Fibroblast of the aortic adventitia (primary cell): ENCODE data around the gene FLNB. TPM values are rescaled to one million over a fixed set of nuclear protein-coding genes. Genes with fewer than 3 reads are reported as not detected.
"Not testable (repeated sequence)": the region's sequence is repeated elsewhere in the genome, so short reads cannot be mapped to it uniquely, and the experiment has no call there.

Experiments
- DNase-seq: peaks from one replicate; pipeline ENCODE4 v3.0.0-alpha.2; 2010; ENCODE audit warnings: low read depth
- H3K4me3 ChIP-seq: 2 replicates; pipeline ENCODE4 v1.5.1; 2011; ENCODE audit warnings: low read depth, mild to moderate bottlenecking, control low read depth, low read length, moderate library complexity
- CTCF ChIP-seq: IDR thresholded peaks from 2 replicates; pipeline ENCODE4 v1.5.1; 2011; ENCODE audit warnings: mild to moderate bottlenecking, low read length, control low read depth, inconsistent platforms; ENCODE audit not compliant: insufficient read depth
- total RNA-seq: library from RNA; depleted of rRNA; stranded (reverse); fragments of >200 nt; gene quantifications from 2 replicates; pipeline ENCODE4 v1.2.3, GENCODE V29; 2012; ENCODE audit warnings: low replicate concordance

Gene FLNB
- total RNA-seq, 1 donor: 69.0 TPM

GRCh38 chr3:58043933-58044332 lies 35.7 kb downstream of the FLNB start:
- no peak overlapping the region for H3K4me3 ChIP-seq
- TF ChIP-seq CTCF: no peak
- DNase-seq: no peak

GRCh38 chr3:58044691-58045483 lies 36.7 kb downstream of the FLNB start:
- no peak for TF ChIP-seq CTCF
- H3K4me3 ChIP-seq: no peak overlapping the region
- peak; percentile 80 for DNase-seq

GRCh38 chr3:58047826-58048225 lies 39.6 kb downstream of the FLNB start:
- H3K4me3 ChIP-seq: no peak overlapping the region
- peak; percentile 74 for DNase-seq
- TF ChIP-seq CTCF: no peak

- TF ChIP-seq CTCF: no peak
- no peak overlapping the region for H3K4me3 ChIP-seq
- peak; percentile 38 for DNase-seq
These were observed 40.1 kb downstream of the FLNB start for GRCh38 chr3:58048301-58048700.

GRCh38 chr3:58049143-58049785 lies 41.0 kb downstream of the FLNB start:
- H3K4me3 ChIP-seq: no peak overlapping the region
- TF ChIP-seq CTCF: no peak
- peak; percentile 84 for DNase-seq

- DNase-seq: peak; percentile 85
- no peak overlapping the region for H3K4me3 ChIP-seq
- TF ChIP-seq CTCF: no peak
These were observed 43.0 kb downstream of the FLNB start for GRCh38 chr3:58051196-58051595.

GRCh38 chr3:58051658-58052261 lies 43.5 kb downstream of the FLNB start:
- H3K4me3 ChIP-seq, DNase-seq: not testable (repeated sequence)
